Midbrain (tissue), 1 donor: ENCODE measurements around the gene PRAC1.

Source experiments
- DNase-seq: peaks from one replicate; lab custom pipeline; 2025; lab: John Stamatoyannopoulos, UW

The PRAC1 gene

DNA sequence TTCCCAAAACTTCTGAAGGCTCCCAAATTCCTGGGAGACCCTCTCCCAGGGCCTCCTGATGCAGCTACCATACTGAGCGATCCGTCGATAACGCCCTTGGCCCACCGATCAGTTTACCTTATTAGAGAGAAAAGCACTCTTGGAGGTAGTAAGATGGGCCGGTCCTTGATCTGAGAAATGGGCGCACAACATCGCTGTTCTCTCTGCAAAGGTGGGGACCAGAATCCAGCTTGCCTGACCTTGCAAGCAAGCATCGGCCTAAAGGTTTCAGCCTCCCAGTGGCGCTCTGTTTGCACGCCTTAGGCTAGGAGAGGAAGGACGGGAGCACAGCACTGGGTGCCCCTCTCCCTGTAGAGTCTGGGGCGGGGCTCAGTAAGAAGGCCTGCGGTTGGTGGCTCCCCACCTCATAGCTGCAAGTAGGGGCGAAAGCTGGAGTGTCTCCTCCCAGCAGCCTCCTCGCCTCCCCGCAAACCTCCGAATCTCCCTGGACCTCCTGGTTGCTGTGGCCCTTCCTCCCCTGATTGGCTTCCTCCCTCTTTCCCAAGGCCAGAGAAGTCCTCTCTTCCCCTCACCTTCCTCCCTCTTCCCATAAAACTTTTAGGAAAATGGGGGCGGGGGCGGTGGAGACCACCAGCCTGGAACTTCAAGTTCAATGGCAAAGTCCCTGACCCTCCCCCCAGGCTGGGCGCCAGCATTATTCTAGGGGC lies at the start of gene PRAC1:
PRAC1 (minus strand) TSS at position 318 of the 707 bp plus-strand sequence; CDS start at position 192, 126 bp downstream.
- no peak for DNase-seq

- no peak for DNase-seq
Observed at GRCh38 chr17:48770954-48771353, 48.6 kb upstream of the PRAC1 start.

- no peak for DNase-seq
Observed at GRCh38 chr17:48769009-48769675, 46.8 kb upstream of the PRAC1 start.

- DNase-seq, result no peak
Observed at GRCh38 chr17:48767263-48767774, 45.0 kb upstream of the PRAC1 start.

GRCh38 chr17:48761114-48761513 lies 38.8 kb upstream of the PRAC1 start:
- no peak for DNase-seq

DNA sequence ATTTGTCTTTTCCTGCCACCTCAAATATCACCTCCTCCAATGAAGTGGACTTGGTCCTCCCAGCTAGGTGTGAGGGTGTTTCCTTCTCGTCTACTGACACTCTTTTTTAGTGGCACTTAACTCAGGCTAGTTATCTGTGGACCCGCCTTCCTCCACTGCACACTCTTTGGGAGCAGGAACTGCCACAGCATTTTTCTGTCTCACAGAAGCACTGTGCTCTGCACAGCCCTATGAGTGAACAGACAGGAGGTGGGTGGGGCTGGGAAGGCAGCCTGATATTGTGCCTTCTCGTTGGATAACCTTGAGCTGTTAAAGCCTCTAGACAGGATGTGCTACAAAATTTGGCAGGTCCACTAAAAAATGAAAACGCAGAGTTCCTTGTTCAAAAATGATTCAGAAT lies 38.1 kb upstream of the PRAC1 start:
- DNase-seq, result no peak

GRCh38 chr17:48759288-48759687 lies 37.0 kb upstream of the PRAC1 start:
- no peak for DNase-seq

- DNase-seq, result no peak
Observed at GRCh38 chr17:48757524-48757961, 35.2 kb upstream of the PRAC1 start.

DNA sequence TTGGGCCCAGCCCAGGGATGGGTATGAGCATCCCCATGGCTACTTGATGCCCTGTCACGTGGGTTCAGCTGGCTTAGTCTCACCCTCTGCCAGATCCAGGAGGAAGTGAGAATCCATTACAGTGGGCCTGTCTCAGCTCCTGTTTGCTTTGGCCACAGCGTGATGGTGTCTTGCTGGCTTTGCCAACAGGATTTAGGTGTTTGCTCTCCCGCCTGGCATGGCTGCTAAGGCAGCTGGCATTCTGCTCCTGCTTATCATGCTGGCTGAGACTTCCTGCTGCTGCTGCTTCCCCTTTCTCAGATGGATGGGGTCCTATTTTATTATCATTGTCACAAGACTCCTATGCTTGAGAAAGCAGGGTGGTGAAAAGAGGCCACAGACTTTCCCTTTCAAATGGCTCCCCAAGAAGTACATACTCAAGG lies 34.5 kb upstream of the PRAC1 start:
- DNase-seq, result no peak

GRCh38 chr17:48755356-48755755 lies 33.0 kb upstream of the PRAC1 start:
- no peak for DNase-seq

DNA sequence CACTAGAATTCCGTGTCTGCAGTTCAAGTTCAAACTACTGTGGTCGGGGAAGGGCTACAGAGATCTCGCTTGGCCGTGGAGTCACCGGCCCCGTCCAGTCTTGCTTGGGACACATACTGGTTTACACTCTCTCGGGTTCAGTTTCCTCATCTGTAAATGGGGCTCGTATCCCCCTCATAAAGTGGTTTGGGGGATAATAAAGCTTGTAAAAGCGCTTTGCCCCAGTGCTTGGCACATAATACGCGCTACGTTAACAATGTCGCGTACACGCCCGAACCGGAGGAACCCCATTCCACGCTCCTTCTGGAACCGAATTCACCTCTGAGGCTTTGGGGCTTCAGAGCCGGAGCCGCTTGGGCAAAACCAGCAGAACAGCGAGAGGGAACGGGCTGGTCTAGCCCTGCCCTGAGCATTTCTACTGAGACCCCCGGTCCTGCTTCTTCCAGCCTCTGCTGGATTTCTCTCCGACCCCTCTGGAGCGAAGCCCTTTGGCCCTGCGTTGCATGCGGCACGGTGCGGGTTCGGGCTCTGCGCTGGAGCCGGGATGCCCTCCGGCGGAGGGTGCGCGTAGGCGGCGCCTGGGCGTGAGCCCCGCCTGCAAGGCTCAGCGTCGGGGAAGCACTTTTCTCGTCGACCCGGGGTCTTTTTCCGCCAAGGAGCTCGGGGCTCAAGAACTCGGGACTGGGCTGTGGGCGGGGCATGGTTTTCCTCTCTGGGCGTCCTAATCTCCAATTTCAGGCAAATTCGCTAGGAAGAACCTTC lies 32.4 kb upstream of the PRAC1 start:
- DNase-seq, result no peak

GRCh38 chr17:48753794-48754499 lies 31.6 kb upstream of the PRAC1 start:
- DNase-seq, result no peak

- no peak for DNase-seq
Observed at GRCh38 chr17:48752399-48753288, 30.3 kb upstream of the PRAC1 start.

DNA sequence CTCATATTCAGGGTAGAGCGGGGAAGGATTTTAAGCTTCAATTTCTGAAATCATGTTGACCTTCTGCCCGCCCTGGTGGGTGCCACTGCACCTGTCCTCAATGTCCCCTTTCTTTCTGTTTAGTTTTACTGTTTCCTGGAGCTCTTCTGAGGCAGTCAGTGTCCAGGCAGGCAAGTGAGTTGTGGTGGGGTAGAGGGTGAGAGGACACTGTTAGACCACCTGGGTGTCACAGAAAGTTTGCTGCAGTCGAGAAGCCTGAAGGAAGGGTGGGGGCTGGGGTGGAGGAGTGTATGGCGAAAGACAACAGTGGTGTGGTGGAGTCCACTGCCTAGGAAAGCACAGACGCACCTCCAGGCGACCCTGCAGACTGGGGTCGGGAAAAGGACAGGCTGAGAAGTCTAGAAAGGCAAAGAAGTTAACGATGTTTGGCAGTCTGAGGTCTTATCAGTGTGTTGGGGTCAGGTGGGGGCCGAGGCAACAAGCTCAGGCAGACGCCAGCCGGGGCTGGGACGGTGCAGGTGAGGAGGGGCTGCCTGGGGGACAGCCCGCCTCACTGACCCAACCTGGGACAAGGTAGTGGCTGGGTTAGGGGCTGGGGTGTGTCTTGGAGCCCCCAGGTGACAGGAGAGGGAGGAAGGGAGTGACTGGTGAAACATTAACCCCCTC lies 29.5 kb upstream of the PRAC1 start:
- no peak for DNase-seq

DNA sequence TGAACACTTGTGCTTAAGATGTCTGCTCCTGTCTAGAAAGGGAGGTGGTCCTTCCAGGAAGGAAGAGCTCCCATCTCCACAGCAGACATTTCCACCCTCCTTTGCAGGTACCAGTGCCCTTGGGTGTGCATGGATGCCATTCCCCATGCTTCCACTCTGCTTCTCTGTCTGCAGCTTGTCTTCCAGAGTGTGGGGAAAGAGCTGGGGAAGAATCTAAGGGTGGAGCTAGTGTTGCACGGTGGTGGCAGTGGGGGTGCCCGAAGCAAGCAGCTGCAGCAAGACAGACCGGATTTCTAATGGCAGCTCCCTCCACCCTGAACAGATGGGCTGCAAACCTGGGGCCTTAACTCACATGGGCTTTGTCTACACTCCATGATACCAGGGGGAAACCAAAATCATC lies 28.9 kb upstream of the PRAC1 start:
- DNase-seq, result no peak

DNA sequence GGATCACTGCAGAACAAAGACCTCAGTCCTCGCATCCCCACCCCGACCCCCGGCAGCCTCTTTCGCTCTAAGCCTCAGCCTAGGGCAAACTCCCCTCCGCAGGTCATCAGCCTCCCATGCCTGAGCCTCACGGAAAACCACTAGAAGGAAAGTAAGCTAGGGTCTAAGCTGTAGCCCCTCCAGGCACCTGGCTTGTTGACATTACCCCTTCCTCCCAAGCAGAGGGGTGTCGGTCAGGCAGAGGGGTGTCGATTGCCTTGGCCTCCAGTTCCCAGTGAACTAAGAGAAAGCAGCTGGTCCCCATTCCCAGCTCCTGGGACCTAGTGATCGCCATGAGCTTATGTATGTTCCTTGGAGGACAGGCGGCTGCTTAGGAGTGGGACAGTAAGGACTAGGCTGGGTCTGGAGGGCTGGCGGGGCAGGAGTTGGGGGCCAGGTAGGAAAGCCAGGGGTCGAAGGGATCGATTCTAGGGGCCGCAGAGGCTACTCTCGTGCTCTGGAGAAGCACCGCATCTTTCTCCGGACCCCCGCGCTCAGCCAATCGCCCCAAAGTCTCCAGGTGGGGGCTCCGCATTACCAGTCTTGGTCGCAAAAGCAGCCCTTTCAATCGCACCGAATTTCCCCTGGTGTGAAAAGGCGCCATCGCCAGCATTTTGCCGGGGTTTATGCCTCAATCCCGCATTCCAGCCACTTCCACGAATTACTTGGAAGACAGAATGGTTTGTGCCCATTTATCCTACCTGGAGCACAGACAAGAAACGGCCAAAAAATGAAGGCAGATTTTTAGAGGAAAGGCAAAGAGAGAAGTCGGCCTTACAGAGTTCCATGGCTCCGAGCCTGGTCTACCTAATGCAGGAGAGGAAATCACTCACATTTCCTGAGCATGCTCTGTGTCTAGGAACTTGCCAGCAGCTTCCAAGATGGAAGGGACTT lies 27.6 kb upstream of the PRAC1 start:
- DNase-seq, result no peak

DNA sequence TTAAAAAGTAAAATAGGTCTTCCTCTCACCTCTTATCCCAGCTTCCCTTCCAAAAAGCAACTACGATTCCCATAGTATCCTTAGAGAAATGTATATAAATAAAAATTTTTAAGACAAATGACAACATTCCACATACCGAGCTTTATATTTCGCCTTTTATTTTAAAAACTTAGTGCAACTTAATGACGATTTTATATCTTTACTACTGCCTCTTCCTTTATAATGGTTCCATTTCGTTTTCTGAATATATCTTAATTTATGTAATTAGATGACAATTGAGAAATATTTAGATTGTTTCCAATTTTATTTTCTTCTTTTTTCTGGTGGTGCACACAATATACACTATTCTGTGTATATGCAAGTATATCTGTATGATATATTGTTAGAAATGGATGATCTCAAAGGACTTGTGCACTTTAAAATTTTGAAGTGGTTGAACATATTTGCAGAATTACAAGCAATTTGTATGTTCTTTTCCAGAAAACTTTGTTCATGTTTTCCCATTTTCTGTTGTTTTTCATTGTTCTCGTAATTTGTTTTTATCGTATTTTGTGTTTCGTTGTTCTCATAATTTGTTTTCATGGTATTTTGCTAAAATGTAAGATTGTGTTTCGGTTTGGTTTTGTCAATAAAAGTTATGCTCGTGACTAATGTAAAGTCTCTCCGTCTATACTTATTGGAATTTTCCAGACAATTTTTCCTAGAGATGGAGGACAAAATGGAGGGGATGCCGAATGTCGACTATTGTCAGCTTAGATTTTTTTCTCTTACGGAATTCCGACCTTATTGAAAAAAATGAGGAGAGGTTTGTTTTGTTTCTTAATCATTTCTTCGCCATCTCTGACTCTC lies 26.6 kb upstream of the PRAC1 start:
- no peak for DNase-seq
